ENCODE results near the gene OR4A15.

Gene OR4A15

DNA sequence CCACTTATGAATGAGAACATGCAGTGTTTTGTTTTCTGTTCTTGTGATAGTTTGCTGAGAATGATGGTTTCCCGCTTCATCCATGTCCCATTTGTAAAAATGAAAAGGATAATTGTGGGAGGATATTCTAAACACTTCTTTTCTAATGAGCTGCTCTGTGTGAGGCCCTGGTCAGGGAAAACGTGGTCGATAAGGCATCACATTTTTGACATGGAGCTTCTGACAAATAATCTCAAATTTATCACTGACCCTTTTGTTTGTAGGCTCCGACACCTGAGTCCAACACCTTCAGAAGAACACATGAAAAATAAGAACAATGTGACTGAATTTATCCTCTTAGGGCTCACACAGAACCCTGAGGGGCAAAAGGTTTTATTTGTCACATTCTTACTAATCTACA, at the start of gene OR4A15:
TSS of gene OR4A15 (plus strand) at position 301 of the 400 bp plus-strand sequence. CDS start at position 301, 0 bp downstream.
- no peak for DNase-seq

DNA sequence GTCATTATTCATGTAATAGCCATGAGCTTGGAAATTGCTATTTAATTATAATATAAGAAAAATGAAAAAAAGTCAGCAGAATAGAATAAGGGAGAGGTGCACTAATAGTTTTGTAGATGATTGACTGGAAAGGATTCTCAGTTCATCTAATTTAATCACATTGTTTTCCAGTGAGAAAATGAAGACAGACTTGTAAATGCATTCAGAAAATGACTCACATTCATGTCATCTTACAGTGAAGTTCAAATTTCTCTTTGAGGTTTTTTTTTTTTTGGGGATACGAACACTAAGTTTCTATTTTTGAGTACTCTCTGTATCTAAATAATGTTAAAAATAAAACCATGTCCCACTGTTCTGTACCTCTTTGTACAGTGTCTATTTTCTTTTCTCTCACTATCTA, 43.3 kb upstream of the OR4A15 start:
- DNase-seq, result no peak

DNA sequence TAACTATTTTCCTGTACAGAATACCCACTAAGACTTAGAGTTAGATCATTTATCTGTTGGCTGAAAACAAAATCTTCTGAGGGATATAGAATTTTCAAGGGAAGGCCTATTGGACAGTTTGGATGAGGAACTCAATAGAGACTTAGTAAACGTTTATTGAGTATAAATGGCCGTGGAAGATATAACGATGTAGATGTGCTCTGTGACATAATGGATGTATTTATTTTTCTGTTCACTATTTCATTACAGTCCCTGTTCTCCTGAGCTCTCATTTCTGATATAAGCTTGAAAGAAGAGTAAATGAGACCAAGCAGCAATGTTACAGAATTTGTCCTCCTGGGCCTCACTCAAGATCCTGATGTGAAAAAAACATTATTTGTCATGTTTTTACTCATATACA, 24.9 kb upstream of the OR4A15 start, which contains the start of gene OR4A16:
TSS of gene OR4A16 (plus strand) at position 301 of the 400 bp plus-strand sequence. CDS start at position 301, 0 bp downstream.
- DNase-seq, result no peak

DNA sequence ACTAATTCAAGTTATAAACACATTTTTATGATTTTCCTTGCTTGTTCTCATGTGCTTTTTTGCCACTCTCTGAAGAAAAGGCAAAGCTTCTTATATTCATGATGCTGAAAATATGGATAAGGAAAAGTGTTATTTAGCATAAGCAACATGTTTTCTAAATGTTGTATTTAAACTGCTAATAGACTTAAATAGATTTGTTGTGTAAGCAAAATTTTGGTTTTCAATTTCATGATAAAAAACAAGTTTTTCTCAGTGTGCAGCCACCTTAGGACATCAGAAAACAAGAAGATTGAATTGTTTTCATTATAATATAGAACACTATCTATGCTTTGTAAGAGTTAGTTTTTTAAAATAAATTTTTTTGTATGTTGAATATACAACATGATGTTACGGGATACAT, 22.5 kb upstream of the OR4A15 start:
- DNase-seq, result no peak

DNA sequence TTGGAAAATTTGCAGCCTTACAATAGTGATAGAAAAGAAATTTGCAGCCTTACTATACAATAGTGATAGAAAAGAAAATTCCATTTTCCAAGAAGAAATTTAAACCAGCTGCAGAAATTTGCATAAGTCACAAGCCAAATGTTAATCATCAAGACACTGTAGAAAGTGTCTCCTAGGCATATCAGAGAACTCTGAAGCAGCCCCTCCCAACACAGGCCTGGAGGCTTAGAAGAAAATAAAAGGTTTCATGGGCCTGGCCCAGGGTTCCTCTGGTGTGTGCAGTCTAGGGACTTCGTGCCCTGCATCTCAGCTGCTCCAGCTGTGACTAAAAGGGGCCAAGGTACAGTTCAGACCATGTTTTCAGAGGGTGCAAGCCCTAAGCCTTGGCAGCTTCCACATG, 18.7 kb upstream of the OR4A15 start:
- no peak for DNase-seq

DNA sequence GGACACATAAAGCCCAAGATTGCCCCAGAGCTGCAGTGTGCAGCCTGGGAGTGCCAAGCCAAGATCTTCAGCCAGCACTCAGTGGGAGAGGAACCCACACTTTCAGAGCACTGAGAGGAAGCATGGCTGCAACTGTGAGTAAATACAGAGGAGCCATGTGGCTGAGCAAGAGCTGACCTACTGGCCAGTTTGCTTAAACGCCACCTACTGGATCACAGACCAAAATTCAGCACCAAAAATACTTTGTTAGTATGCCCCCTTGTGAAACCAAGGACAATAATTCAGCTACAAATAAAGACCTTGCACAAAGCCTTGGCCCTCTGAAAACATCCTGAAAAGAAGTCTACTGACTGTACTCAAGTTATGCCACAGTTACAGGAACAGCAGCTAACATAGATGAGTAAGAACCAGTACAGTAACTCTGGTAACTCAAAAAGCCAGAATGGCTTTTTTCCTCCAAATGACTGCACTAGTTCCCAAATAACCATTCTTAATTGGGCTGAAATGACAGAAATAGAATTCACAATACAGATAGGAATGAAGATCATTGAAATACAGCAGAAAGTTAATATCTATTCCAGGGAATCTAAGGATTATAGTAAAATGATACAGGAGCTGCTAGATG, 10.1 kb upstream of the OR4A15 start:
- no peak for DNase-seq

DNA sequence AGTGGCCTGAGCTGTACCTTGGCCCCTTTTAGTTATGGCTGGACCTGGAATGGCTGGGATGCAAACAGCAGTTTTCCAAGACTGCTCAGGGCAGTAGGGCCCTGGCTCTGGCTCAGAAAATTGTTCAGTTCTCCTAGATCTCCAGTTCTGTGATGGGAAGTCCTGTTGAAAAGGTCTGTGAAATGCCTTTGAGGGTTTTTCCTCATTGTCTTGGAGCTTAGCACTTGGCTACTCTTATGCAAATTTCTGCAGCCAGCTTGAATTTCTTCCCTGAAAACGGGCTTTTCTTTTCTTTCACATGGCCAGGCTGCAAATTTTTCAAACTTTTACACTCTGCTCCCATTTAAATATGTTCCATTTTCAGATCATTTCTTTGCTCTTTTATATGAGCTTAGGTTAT, 33.2 kb downstream of the OR4A15 start:
- no peak for DNase-seq

Data from stimulated activated CD4-positive, alpha-beta T cell treated with anti-CD3 and anti-CD28 coated beads, Interleukin-4, amount 100 ng/mL, for 1 hour (primary cell).